Lower leg skin (tissue), 4 donors: ENCODE data around the gene PRKAB2. TPM values are rescaled to one million over a fixed set of nuclear protein-coding genes. Genes with fewer than 3 reads are reported as not detected.

Experiments used
- DNase-seq, 2 donors: peaks; one replicate each; pipeline ENCODE4 v3.0.0-alpha.2; 2019; ENCODE audit warnings: low spot score in 2 of 2
- H3K4me3 ChIP-seq: fragments of 200-600 bp; sonication (generic); 2 replicates; pipeline ENCODE4 v1.5.1; 2017; ENCODE audit warnings: mild to moderate bottlenecking, low read depth; ENCODE audit not compliant: poor library complexity, severe bottlenecking
- CTCF ChIP-seq, 3 donors: fragments of 450-650 bp; IDR thresholded peaks; one replicate each; pipeline ENCODE4 v1.5.1; 2016; ENCODE audit warnings: antibody characterized with exemption in 3 of 3, mild to moderate bottlenecking in 3 of 3, moderate library complexity in 2 of 3
- POLR2A ChIP-seq, 2 donors: fragments of 450-650 bp; IDR thresholded peaks; one replicate each; pipeline ENCODE4 v1.6.1; 2016 to 2017; ENCODE audit warnings: antibody characterized with exemption in 2 of 2, mild to moderate bottlenecking in 1 of 2, moderate library complexity in 1 of 2
- WGBS, 2 donors: methylation state at CpG; one replicate each; pipeline ENCODE4 v1.1.5; 2018; 5-methylcytosine and 5-hydroxymethylcytosine counted together
- intact Hi-C: fragments of 100-400 bp; cut with DNase I; formaldehyde crosslinking; loops from one replicate; pipeline ENCODE4 v1.15.0; 2023; ENCODE audit warnings: low total_unique reads
- total RNA-seq, 4 donors: library from RNA; depleted of rRNA; stranded (reverse); fragments of >200 nt; gene quantifications; one replicate each; pipeline ENCODE4 v1.1.0, GENCODE V29; 2016

Gene PRKAB2
- total RNA-seq, 4 donors from 2014 or later = 21.4 to 29.8 (median 25.9) TPM

- WGBS, 2 donors = 88 to 91% methylated on average over 2 of the region's 2 CpGs
- H3K4me3 ChIP-seq = no peak overlapping the region
- intact Hi-C loops = no loop called here
- TF ChIP-seq POLR2A (IDR thresholded peaks at IDR 0.05) (no peak), CTCF (IDR thresholded peaks at IDR 0.05) (no peak)
- no peak for DNase-seq
Observed at GRCh38 chr1:147189514-147189913, 17.2 kb upstream of the PRKAB2 start.

DNA sequence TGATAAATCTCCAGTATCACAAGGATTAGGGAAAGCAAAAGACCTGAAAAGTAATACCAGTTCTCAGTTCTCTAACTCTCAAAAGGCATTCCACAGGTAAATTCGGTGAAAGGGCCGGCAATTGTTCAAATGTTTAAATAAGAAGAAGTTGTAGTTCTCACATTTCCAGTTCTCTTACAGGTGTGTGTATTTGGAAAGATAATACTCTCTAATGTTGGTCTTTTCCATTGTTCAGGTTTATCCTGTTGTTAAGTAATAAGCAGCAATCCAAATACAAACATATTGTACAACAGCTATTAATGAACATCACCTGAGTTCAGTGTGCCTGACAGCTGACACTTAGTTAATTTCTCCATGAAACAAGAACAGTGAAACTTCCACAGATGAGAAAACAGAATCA, 13.2 kb upstream of the PRKAB2 start:
- TF ChIP-seq CTCF (IDR thresholded peaks at IDR 0.05) = no peak
- no peak for TF ChIP-seq POLR2A (IDR thresholded peaks at IDR 0.05)
- intact Hi-C loops = no loop called here
- H3K4me3 ChIP-seq = no peak overlapping the region
- 83 to 84% methylated on average over 2 of the region's 2 CpGs for WGBS, 2 donors
- no peak for DNase-seq

DNA sequence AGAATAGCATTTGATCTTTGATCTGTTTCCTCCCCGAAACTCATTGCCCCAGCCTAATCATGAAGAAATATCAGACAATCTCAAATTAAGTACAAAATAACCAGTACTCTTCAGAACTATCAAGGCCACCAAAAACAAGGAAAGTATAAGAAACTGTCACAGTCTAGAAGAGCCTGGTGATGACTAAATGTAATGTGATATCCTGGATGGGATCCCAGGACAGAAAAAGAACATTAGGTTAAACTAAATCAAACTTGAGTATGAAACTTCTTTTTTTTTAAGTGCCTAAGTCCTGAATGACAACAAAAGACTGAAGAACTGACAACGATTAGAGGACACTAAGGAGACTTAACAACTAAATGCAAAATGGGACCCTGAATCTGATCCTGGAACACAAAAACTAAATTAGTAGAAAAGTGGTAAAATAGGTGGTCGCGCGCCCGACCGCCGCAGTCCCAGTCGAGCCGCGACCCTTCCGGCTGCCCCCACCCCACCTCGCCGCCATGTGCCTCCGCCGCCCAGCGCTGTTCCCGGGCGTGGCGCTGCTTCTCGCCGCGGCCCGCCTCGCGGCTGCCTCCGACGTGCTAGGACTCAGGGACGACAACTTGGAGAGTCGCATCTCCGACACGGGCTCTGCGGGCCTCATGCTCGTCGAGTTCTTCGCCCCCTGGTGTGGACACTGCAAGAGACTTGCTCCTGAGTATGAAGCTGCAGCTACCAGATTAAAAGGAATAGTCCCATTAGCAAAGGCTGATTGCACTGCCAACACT, 5.5 kb upstream of the PRKAB2 start:
- peak in 1 of 2 donors; percentile 86 for DNase-seq

GRCh38 chr1:147171399-147172167, 687 bp downstream of the PRKAB2 start:
- peak overlapping the region; percentile 91 for H3K4me3 ChIP-seq
- intact Hi-C loops = loop anchor here (5.0 kb wide), 1 partner anchor 71 kb away; the partner anchor contains the start of gene CHD1L
- DNase-seq = no peak
- TF ChIP-seq POLR2A (IDR thresholded peaks at IDR 0.05) = no peak
- TF ChIP-seq CTCF (IDR thresholded peaks at IDR 0.05) = no peak
- 0 to 1% methylated on average over 29 to 31 of the region's 32 CpGs for whole genome bisulfite sequencing, 2 donors

More for the DNA sequence above, 5.5 kb upstream of the PRKAB2 start:
- no peak for TF ChIP-seq CTCF (IDR thresholded peaks at IDR 0.05)
- no peak for TF ChIP-seq POLR2A (IDR thresholded peaks at IDR 0.05)
- no peak overlapping the region for H3K4me3 ChIP-seq
- WGBS, 2 donors = 28 to 29% methylated on average over 35 to 36 of the region's 36 CpGs
- intact Hi-C loops = no loop called here

GRCh38 chr1:147169840-147170674, 2.2 kb downstream of the PRKAB2 start:
- no peak for DNase-seq
- H3K4me3 ChIP-seq = no peak overlapping the region
- whole genome bisulfite sequencing, 2 donors = 59% methylated on average over 6 of the region's 6 CpGs
- intact Hi-C loops = loop anchor here (5.0 kb wide), 1 partner anchor 72 kb away; the partner anchor contains the start of gene CHD1L
- TF ChIP-seq POLR2A (IDR thresholded peaks at IDR 0.05) (no peak), CTCF (IDR thresholded peaks at IDR 0.05) (no peak)
